ENCODE results near the gene NIFK. TPM values are rescaled to one million over a fixed set of nuclear protein-coding genes. Genes with fewer than 3 reads are reported as not detected.
"Not testable (repeated sequence)": the region's sequence is repeated elsewhere in the genome, so short reads cannot be mapped to it uniquely, and the experiment has no call there.

Gene NIFK
- total RNA-seq, 2 donors from 2014 or later, result 28.6 to 30.1 TPM

DNA sequence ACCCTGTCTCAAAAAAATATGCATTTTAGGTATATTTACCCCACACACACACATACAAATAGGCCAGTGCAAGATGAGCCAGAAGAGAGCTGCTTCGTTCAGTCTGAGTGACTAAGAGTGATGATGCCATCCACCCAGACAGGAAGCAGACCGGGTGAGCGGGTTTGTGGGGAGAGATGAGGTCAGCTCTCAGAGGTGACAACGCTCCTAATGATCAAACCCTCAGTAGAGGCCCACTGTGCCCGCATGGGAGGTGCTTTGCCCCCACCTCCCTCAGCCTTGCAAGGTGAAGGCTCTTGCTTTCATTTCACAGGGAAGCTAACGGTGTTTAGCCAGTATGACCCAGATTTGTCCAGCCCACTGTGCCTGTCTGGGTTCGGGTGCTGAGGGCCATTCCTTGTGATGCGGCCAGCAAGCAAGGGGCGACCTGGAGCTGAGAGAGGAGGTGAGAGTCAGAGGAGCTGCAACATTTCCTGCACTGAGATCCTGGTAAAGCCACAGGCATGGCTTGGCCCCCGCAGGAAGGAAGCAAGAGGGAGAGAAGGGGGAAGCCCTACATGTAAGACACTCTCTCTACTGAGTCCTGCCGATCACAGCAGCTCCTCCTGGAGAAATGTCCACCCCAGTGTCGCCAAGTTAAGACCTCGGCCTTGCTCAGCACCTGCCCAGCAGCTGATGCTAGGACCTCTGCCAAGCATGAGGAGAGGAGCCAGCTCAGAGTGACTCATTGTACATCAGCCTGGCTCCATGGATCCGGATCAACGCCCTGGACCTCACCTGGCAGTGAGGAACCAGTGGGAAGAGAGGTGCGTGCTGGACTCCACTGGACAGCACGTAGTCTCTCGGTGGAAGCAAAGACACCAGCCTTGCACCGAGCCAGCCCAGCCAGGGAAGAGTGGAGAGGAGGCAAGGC is 37.0 kb downstream of the NIFK start:
- intact Hi-C loops (cut with DNase I, micrococcal nuclease), result no loop called here
- DNase-seq (peak; percentile 29 to 31), ATAC-seq (peak; percentile 48)

DNA sequence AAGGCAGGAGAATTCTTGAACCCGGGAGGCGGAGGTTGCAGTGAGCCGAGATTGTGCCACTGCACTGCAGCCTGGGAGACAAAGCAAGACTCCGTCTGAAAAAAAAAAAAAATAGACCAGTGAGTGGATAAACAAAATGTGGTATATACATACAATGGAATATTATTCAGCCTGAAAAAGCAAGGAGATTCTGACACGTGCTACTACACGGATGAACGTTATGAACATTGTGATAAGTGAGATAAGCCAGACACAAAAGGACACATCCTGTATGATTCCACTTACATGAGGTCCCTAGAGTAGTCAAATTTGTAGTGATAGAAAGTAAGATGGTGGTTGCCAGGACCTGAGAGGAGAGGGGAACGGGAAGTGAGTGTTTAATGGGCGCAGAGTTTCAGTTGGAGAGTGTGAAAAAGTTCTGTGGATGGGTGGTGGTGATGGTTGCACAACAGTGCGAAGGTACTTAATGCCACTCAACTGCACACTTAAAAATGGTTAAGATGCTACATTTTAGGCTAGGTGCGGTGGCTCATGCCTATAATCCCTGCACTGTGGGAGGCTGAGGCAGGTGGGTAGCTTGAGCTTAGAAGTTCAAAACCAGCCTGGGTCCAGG is 38.3 kb downstream of the NIFK start:
- no peak for ATAC-seq
- intact Hi-C loops (cut with DNase I, micrococcal nuclease), result no loop called here

DNA sequence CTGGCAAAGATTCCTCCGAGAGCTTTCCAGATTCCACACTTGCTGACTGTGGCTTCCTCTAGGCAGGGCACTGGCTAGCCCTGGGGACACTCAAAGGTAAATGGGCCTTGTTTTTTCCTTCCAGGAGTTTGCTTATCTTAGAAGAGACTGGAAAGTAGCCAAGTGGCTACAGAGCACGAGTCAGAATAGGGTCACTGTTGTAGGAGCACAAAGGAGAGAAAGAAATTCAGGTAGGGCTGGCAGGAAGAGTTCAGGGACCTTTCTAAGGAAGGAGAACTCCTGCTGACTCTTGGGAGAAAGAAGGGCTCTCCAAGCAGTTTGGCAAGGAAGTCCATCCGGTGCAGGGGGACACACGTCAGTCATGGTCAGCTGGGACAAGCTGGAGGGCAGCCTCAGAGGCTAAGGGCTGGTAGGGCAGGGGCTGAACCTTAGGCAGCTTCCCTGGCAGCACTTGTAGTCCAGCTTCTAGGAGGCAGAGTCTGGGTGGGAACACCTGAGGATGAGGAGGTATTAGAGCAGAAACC is 39.5 kb downstream of the NIFK start:
- no peak for DNase-seq
- no peak for ATAC-seq
- intact Hi-C loops (cut with DNase I, micrococcal nuclease), result no loop called here

More for the DNA sequence above, 38.3 kb downstream of the NIFK start:
- no peak for DNase-seq

DNA sequence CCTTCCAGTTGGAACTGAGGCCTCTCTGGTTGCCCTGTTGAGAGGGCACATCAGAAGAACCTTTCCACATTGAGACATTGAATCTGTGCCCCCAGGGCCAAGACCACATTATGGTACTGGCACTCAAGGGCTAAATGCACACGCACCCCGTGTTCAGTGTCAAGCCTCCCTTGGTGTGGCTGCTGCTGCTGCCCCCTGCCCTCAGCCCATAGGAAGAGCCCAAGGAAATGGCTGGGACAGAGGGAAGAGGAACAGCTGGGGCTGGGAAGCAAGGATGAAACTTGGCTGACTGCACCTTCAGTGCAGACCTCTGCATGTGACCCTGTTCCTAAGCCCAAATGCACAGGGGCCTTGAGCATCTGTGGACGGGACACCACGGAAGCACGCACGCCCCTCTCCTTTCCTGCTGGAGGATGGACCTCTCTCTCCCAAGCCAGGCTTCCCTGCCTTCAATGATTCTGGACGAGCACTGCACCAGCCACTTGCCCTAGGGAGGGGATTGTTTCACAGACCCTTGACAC is 40.2 kb downstream of the NIFK start:
- ATAC-seq (no peak), DNase-seq (no peak)
- intact Hi-C loops (cut with DNase I, micrococcal nuclease), result no loop called here

DNA sequence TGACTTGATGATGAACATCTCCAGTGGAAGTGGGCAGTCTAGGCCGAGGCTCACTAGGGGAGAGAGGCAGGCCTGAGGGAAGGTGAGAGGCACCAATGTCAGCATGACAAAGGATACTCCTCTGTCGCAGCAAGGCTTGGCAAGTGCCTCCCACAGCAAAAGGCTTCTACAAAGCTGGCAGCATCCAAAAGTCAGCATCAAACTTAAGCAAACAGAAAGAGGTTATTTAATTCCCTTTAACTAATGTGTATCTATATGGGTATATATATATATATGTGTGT is 41.6 kb downstream of the NIFK start:
- no peak for DNase-seq
- no peak for ATAC-seq
- intact Hi-C loops (cut with DNase I, micrococcal nuclease), result no loop called here

DNA sequence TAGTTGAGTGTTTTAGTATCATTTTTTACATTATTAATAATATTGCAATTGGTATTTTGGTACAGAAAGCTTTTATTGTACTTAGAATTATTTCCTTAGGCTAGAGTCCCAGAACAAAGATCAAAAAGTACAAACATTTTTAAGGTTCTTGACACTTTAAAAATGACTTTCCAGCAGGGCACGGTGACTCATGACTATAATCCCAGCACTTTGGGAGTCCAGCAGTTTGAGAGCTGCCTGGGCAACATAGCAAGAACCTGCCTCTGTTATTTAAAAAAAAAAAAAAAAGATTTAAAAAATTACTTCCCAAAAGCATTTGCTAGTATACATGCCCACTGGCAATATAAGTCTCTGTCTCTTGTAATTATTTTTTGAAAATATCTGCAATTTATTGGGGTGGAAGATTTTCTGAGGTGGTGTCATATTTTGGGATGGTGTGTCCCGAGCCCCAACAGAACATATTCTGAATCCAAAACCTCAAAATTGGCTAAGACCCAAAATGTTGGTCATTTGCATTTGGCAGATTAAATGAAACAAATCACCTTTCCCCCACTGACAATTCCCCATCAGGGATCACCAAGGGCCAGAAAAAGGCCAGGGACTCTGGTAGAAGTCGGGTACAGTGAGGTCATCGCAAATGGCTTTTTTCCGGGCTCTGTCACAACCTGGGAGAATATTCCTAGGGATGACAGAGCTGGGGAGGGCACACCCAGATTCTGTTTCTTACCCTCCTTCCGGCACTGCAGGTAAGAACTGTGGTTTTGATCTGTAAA is 42.1 kb downstream of the NIFK start:
- ATAC-seq (no peak), DNase-seq (no peak)

DNA sequence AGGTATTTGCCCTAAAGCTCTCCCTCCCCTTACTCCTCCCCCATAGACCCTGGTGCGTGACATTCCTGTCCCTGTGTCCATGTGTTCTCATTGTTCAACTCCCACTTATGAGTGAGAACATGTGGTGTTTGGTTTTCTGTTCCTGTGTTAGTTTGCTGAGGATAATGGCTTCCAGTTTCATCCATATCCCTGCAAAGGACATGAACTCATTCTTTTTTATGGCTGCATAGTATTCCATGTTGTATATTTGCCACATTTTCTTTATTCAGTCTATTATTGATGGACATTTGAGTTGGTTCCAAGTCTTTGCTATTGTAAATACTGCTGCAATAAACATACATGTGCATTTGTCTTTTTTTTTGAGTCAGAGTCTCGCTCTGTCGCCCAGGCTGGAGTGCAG is 46.1 kb downstream of the NIFK start:
- DNase-seq; intact Hi-C loops (cut with DNase I, micrococcal nuclease); ATAC-seq: not testable (repeated sequence)

More for the DNA sequence above, 42.1 kb downstream of the NIFK start:
- intact Hi-C loops (cut with DNase I, micrococcal nuclease), result no loop called here

DNA sequence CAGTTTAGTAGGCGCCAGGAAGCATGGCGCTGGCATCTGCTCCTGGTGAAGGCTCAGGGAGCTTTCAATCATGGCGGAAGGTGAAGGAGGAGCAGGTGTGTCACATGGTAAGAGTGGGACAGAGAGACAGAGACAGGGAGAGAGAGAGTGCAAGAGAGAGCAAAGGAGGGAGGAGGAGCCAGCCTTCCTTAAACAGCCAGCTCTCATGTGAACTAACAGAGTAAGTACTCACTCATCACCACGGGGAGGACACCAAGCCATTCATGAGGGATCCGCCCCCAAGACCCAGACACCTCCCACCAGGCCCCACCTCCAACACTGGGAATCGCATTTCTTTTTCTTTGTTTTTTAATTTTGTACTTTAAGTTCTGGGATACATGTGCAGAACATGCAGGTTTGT is 46.6 kb downstream of the NIFK start:
- ATAC-seq, result no peak
- intact Hi-C loops (cut with DNase I, micrococcal nuclease), result no loop called here
- no peak for DNase-seq

DNA sequence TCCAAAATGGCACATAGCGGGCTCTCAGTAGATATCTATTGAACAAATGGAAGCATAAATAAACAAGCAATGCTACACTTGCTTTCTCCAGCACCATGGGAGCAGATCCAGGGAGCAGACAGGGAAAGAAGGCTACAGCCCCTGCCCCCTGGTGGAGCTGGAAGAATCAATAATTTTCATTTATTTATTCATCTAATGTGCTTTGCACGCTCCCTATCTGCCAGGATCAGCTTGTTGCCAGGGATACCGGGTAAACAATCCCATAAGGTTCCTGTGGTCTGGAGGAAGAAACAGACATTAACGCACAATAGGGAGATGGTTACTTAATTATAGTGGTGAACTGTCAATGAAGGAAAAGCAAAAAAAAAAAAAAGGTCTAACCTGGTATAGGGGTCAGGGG is 47.3 kb downstream of the NIFK start:
- intact Hi-C loops (cut with DNase I, micrococcal nuclease), result no loop called here
- ATAC-seq (no peak), DNase-seq (no peak)

DNA sequence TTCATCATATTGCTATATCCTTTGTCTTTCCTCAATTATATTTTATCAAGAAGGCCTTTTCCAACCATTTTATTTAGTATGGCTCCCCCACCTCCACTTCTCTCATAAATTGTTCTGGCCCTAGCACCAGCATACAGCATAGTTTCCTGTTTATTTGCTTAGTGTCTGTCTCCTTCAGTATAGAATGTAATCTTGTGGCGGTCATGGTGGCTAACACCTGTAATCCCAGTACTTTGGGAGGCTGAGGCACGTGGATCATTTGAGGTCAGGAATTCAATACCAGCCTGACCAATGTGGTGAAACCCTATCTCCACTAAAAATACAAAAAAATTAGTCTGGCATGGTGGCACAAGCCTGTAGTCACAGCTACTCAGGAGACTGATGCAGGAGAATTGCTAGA is 47.9 kb downstream of the NIFK start:
- DNase-seq (no peak), ATAC-seq (no peak)
- intact Hi-C loops (cut with DNase I, micrococcal nuclease), result no loop called here

DNA sequence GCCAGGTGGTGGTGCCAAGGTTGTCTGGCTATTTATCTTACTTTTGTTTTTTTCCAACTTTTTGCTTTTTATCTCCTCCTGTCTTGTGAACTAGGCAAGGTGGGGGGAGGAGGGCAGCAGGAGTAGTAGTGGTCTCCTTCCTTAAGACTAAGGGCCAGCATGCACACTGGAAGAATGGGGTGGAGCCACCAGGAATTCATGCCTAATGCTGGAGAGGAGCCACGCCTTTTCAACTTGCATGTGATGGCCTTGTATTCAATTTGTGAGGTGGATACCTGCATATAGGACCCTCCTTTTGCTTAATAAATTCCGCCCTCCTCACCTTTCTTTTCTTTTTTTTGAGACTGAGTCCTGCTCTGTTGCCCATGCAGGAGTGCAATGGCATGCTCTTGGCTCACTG is 49.8 kb downstream of the NIFK start:
- intact Hi-C loops (cut with DNase I, micrococcal nuclease), result no loop called here
- DNase-seq (no peak), ATAC-seq (no peak)

DNA sequence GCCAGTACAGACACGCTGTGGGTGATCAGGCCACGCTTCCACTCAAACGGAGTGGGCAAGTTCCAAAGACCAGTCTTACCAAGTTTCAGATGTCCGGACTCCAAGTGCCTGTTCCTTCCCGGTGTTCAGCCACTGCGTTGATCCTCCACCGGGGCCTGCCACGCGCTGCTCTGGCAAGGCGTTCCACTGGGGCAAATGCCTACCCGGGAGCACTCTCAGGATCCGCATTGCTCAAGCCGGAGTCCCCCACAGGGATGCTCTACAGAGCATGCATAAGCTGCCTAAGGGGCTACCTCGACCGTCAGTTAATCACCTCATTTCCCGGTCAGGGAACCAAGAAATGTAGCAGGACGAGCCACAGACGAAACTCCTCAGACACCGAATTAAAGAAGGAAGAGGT is 50.5 kb downstream of the NIFK start:
- DNase-seq, result no peak
- intact Hi-C loops (cut with DNase I, micrococcal nuclease), result no loop called here
- ATAC-seq, result no peak

DNA sequence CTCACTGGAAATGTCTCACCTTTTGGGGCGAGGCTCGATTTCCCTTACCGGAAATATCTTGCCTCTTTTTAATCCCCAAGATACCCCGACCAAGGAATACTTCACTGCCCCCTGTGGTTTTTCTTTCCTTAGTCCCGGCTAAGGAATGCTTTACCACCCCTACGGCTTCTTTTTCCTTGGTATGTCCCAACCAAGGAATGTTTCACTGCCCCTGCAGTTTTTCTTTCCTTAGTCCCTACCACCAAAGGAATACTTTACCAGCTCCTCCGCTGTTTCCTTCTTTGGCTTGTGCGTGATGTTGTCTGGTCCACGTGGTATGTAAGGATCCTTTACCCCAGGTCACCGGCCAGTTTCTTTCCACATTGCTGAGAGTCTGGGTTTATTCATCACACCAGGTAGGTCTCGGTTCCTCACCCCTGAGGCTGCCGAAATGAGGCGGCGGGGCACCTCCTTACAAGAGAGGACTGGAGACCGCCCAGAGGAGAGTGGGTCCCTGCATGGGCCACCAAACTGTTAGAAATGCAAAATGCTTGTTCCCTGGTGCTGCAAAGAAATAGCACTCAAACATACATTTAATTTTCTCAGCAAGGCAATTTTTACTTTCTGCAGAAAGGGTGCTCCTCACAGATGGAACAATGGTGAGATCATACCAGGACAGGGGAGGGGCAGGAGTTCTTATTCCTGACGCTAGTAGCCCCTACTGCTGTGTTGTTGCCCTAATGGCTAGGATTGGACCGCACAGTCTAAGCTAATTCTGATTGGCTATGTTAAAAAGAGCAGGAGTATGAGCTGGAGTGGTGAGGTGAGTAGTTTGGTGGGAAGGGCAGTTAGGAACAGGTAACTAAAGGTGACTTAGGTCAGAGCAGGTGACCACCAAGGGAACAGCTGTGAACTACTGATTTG is 54.0 kb downstream of the NIFK start:
- intact Hi-C loops (cut with DNase I, micrococcal nuclease), result no loop called here
- ATAC-seq (no peak), DNase-seq (no peak)

DNA sequence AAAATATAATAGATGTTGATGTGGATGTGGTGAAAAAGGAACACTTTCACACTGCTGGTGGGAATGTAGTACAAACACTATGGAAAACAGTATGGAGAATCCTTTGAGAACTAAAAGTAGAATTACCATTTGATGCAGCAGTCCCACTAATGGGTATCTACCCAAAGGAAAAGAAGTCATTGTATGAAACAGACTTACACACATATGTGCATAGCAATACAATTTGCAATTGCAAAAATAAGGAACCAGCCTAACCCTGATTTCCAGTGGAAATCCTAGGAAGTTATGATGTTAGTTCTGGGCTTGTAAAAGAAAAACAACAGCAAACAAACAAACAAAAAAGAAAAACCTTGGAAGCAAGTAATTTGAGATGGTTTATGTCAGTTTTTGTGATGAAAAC is 58.8 kb downstream of the NIFK start:
- no peak for DNase-seq

More for the DNA sequence above, 58.8 kb downstream of the NIFK start:
- ATAC-seq, result no peak
- intact Hi-C loops (cut with DNase I, micrococcal nuclease), result no loop called here

Other genes starting within 250 kb of the NIFK start
- gene RNU4ATAC, start 206.0 kb downstream of the NIFK start, total RNA-seq, result not detected
- 10 to 100 TPM; 33.8 to 36.1 TPM for gene CLASP1, start 87.4 kb downstream of the NIFK start, total RNA-seq
- 10 to 100 TPM; 40.3 to 44.0 TPM for gene TSN, start 18.8 kb upstream of the NIFK start, total RNA-seq

All from left colon (tissue), 2 donors.